PC-3 (cell line): ENCODE data around the gene TMEM273. TPM values are rescaled to one million over a fixed set of nuclear protein-coding genes. Genes with fewer than 3 reads are reported as not detected.
A peak's percentile ranks its signal among the peaks of the same experiment; 100 is the strongest.

ENCODE experiments used
- ATAC-seq: fragments of 200-7000 bp; cut with Tn5 transposase; 2 replicates; pipeline ENCODE4 v1.9.1; 2020; ENCODE audit warnings: mild to moderate bottlenecking, moderate library complexity
- BruUV-seq: library from RNA; stranded (reverse); fragments of 400-500 nt; replicated peaks from 2 replicates; lab custom pipeline; 2021; lab: Mats Ljungman, UMichigan
- CTCF ChIA-PET: fragments of 300-600 bp; sonication (Branson Sonifier 250); formaldehyde crosslinking; loops from one replicate; lab custom pipeline; 2022; ENCODE audit warnings: antibody characterized with exemption; lab: Charles Lee
- POLR2A ChIA-PET: fragments of 300-600 bp; sonication (Branson Sonifier 250); formaldehyde crosslinking; loops from one replicate; lab custom pipeline; 2022; ENCODE audit warnings: antibody characterized with exemption; ENCODE audit not compliant: unreplicated experiment; lab: Charles Lee
- DNase-seq: peaks from one replicate; pipeline ENCODE4 v3.0.0-alpha.2; 2015
- H2AFZ ChIP-seq: fragments of 300-600 bp; sonication (generic); 2 replicates; pipeline ENCODE4 v1.6.0; 2016; ENCODE audit warnings: antibody characterized with exemption, low read length
- H3F3A ChIP-seq: fragments of 300-600 bp; sonication (generic); one replicate; pipeline ENCODE4 v1.6.0; 2017; ENCODE audit warnings: antibody characterized with exemption, low read length, control low read depth, mild to moderate bottlenecking; ENCODE audit not compliant: unreplicated experiment
- H3K27ac ChIP-seq: fragments of 300-600 bp; sonication (generic); 2 replicates; pipeline ENCODE4 v1.5.1; 2016; ENCODE audit warnings: mild to moderate bottlenecking, low read length
- H3K27me3 ChIP-seq: fragments of 300-600 bp; sonication (generic); 2 replicates; pipeline ENCODE4 v1.6.1; 2016; ENCODE audit warnings: low read length, mixed read lengths
- H3K36me3 ChIP-seq: fragments of 300-600 bp; sonication (generic); 2 replicates; pipeline ENCODE4 v1.6.1; 2016; ENCODE audit warnings: low read depth, mixed run types, low read length, mixed read lengths
- H3K4me1 ChIP-seq: fragments of 300-600 bp; sonication (generic); 2 replicates; pipeline ENCODE4 v1.5.1; 2016; ENCODE audit warnings: low read length; ENCODE audit not compliant: insufficient read depth
- H3K4me2 ChIP-seq: fragments of 300-600 bp; sonication (generic); 2 replicates; pipeline ENCODE4 v1.6.0; 2016; ENCODE audit warnings: low read length
- H3K4me3 ChIP-seq: fragments of 300-600 bp; sonication (generic); 2 replicates; pipeline ENCODE4 v1.5.1; 2016; ENCODE audit warnings: mild to moderate bottlenecking, low read length, mixed read lengths
- H3K79me2 ChIP-seq: fragments of 300-600 bp; sonication (generic); 2 replicates; pipeline ENCODE4 v1.6.1; 2017; ENCODE audit warnings: low read length, mixed read lengths
- H3K9ac ChIP-seq: fragments of 300-600 bp; sonication (generic); 2 replicates; pipeline ENCODE4 v1.6.0; 2016; ENCODE audit warnings: mild to moderate bottlenecking, low read length
- H3K9me2 ChIP-seq: fragments of 300-600 bp; sonication (generic); replicated peaks from 2 replicates; pipeline ENCODE4 v1.6.1; 2016; ENCODE audit warnings: mixed run types, low read length, mixed read lengths
- H3K9me3 ChIP-seq: fragments of 300-600 bp; sonication (generic); 2 replicates; pipeline ENCODE4 v1.6.1; 2016; ENCODE audit warnings: low read length, mixed read lengths
- H4K20me1 ChIP-seq: fragments of 300-600 bp; sonication (generic); 2 replicates; pipeline ENCODE4 v1.6.1; 2016; ENCODE audit warnings: low read length, mixed read lengths
- CTCF ChIP-seq: fragments of 300-600 bp; sonication (generic); conservative IDR thresholded peaks from 2 replicates; pipeline ENCODE4 v1.5.1; 2017; ENCODE audit warnings: antibody characterized with exemption, low read depth, mild to moderate bottlenecking, low read length
- EZH2 ChIP-seq: fragments of 300-600 bp; sonication (generic); IDR thresholded peaks from one replicate; pipeline ENCODE4 v1.6.1; 2017; ENCODE audit warnings: antibody characterized with exemption, mild to moderate bottlenecking, low read length; ENCODE audit not compliant: unreplicated experiment
- EZH2phosphoT487 ChIP-seq: fragments of 300-600 bp; sonication (generic); IDR thresholded peaks from 2 replicates; pipeline ENCODE4 v1.6.1; 2018; ENCODE audit warnings: mild to moderate bottlenecking, antibody characterized with exemption, low read length, borderline replicate concordance
- intact Hi-C: fragments of 100-400 bp; cut with micrococcal nuclease; formaldehyde crosslinking; loops from 2 replicates; pipeline ENCODE4 v1.9.0; 2023
- total RNA-seq: library from RNA; depleted of rRNA; stranded (reverse); fragments of >200 nt; gene quantifications from 2 replicates; pipeline ENCODE4 v1.2.3, GENCODE V29; 2014

Gene TMEM273
- total RNA-seq, 1 experiment from 2014 or later, result not detected

- no peak for DNase-seq
- H3K9ac ChIP-seq, result no peak overlapping the region
- H3K27me3 ChIP-seq, result peaks cover 86% of the 10 kb centered on the region
- H3K4me2 ChIP-seq, result no peak overlapping the region
- TF ChIP-seq CTCF (0 out of 2 replicates have a peak, but pooled peaks have one; percentile 21), EZH2phosphoT487 (no peak)
- no peak overlapping the region for H3K4me3 ChIP-seq
- H3K9me2 ChIP-seq, result no peaks in the 10 kb centered on the region
- H3K4me1 ChIP-seq, result no peaks in the 10 kb centered on the region
- H3F3A ChIP-seq, result no peaks in the 10 kb centered on the region
- intact Hi-C loops, result no loop called here
- no peak overlapping the region for H3K27ac ChIP-seq
- H3K79me2 ChIP-seq, result no peaks in the 10 kb centered on the region
- H3K36me3 ChIP-seq, result no peaks in the 10 kb centered on the region
- ChIA-PET CTCF (no interaction called here), POLR2A (no interaction called here)
- no peak for ATAC-seq
- no peaks in the 10 kb centered on the region for H4K20me1 ChIP-seq
- BruUV-seq, result no TSS peak
- no peak overlapping the region for H2AFZ ChIP-seq
- H3K9me3 ChIP-seq, result no peaks in the 10 kb centered on the region
Measured at GRCh38 chr10:49132362-49132737, 55.8 kb downstream of the TMEM273 start.

- ATAC-seq (no peak), DNase-seq (no peak)
- Histone ChIP-seq H3K9me3 (no peaks in the 10 kb centered on the region), H4K20me1 (no peaks in the 10 kb centered on the region), H3K27ac (no peak overlapping the region), H3F3A (no peaks in the 10 kb centered on the region), H3K9me2 (no peaks in the 10 kb centered on the region), H3K27me3 (peaks cover 80% of the 10 kb centered on the region), H2AFZ (no peak overlapping the region), H3K4me1 (no peaks in the 10 kb centered on the region), H3K79me2 (no peaks in the 10 kb centered on the region), H3K9ac (no peak overlapping the region), H3K36me3 (no peaks in the 10 kb centered on the region), H3K4me2 (no peak overlapping the region), H3K4me3 (no peak overlapping the region)
- intact Hi-C loops, result no loop called here
- POLR2A ChIA-PET, result no interaction called here
- BruUV-seq, result no TSS peak
- TF ChIP-seq EZH2, result no peak
- no peak for TF ChIP-seq EZH2phosphoT487
- no peak for TF ChIP-seq CTCF
- CTCF ChIA-PET, result no interaction called here
Measured at GRCh38 chr10:49131507-49132361, 56.5 kb downstream of the TMEM273 start.

GRCh38 chr10:49129376-49129775, 58.8 kb downstream of the TMEM273 start:
- CTCF ChIA-PET, result no interaction called here
- Histone ChIP-seq H3K4me3 (no peak overlapping the region), H4K20me1 (no peaks in the 10 kb centered on the region), H3K9me2 (no peaks in the 10 kb centered on the region), H3K9me3 (no peaks in the 10 kb centered on the region), H3K9ac (no peak overlapping the region), H3K4me1 (no peaks in the 10 kb centered on the region), H3K27me3 (peaks cover 68% of the 10 kb centered on the region), H3K4me2 (no peak overlapping the region), H3K27ac (no peak overlapping the region), H3F3A (no peaks in the 10 kb centered on the region), H3K36me3 (no peaks in the 10 kb centered on the region), H2AFZ (no peak overlapping the region), H3K79me2 (no peaks in the 10 kb centered on the region)
- intact Hi-C loops, result no loop called here
- POLR2A ChIA-PET, result no interaction called here
- BruUV-seq, result no TSS peak
- TF ChIP-seq CTCF, result no peak
- TF ChIP-seq EZH2phosphoT487, result no peak
- no peak for TF ChIP-seq EZH2
- ATAC-seq, result no peak
- DNase-seq, result no peak
